GM12878 (cell line): ENCODE measurements around the gene CTNNA3.

Experiments
- MXI1 ChIP-seq: fragments of 150-350 bp; IDR thresholded peaks from 2 replicates; pipeline ENCODE4 v1.6.1; 2011; ENCODE audit warnings: low read depth, mild to moderate bottlenecking, inconsistent platforms, low read length, improper control_type of control experiment
- RAD51 ChIP-seq: fragments of 450-650 bp; IDR thresholded peaks from 2 replicates; pipeline ENCODE4 v1.6.1; 2016; ENCODE audit warnings: moderate library complexity, mild to moderate bottlenecking, inconsistent platforms
- SP1 ChIP-seq: IDR thresholded peaks from one replicate; pipeline ENCODE4 v1.6.1; 2011; ENCODE audit warnings: low read depth, low read length
- TF ChIP-seq, protein P1 (sequence below), 3 experiments: IDR thresholded peaks in 2 of 3; conservative IDR thresholded peaks in 1 of 3; 2 replicates each; pipeline ENCODE4 v1.5.1; 2011; ENCODE audit warnings: low read depth in 3 of 3, low read length in 3 of 3, mild to moderate bottlenecking in 3 of 3, control low read depth in 2 of 3, moderate library complexity in 2 of 3, inconsistent platforms in 1 of 3, mixed read lengths in 1 of 3; ENCODE audit not compliant: control insufficient read depth in 2 of 3, insufficient read depth in 1 of 3; ENCODE audit errors: extremely low read depth in 1 of 3

DNA sequence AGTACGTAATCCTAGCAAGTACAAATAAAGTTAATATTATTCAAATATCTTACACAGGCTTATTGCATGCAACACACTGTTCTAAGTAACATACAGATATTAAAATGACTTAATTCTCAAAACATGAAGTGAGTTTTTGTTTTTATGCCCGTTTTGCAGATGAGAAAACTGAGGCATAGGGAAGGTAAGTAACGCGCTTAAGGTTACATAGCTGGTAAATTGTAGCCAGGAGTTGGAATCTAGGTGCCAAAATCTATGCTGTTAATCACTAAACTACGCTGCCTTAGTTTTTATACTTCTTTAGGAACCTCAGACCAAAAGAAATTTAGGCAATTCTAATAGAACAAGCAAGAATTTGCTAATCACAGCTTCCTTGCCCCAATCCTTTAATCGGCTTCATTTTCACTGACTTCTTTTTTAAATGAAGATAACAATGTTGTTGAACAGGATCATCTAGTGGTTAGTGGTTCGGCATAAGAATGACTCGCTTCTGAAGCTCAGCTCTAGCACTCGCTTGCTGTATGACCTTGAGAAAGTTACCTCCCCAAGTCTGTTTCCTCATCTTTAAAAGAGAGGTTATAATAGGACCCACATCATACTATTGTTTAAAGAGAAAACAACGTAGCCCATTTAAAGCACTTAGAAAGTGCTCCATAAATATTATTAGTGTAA lies 771.2 kb downstream of the CTNNA3 start:
- TF ChIP-seq, protein P1, sequence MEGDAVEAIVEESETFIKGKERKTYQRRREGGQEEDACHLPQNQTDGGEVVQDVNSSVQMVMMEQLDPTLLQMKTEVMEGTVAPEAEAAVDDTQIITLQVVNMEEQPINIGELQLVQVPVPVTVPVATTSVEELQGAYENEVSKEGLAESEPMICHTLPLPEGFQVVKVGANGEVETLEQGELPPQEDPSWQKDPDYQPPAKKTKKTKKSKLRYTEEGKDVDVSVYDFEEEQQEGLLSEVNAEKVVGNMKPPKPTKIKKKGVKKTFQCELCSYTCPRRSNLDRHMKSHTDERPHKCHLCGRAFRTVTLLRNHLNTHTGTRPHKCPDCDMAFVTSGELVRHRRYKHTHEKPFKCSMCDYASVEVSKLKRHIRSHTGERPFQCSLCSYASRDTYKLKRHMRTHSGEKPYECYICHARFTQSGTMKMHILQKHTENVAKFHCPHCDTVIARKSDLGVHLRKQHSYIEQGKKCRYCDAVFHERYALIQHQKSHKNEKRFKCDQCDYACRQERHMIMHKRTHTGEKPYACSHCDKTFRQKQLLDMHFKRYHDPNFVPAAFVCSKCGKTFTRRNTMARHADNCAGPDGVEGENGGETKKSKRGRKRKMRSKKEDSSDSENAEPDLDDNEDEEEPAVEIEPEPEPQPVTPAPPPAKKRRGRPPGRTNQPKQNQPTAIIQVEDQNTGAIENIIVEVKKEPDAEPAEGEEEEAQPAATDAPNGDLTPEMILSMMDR (IDR thresholded peaks at IDR 0.05 in 2 of 3, conservative IDR thresholded peaks at IDR 0.05 in 1 of 3; ENCODE audit: control insufficient read depth in 2 of 3, extremely low read depth in 1 of 3, insufficient read depth in 1 of 3, low read depth in 3 of 3, low read length in 3 of 3) = no peak
- no peak for TF ChIP-seq SP1
- no peak for TF ChIP-seq RAD51
- no peak for TF ChIP-seq MXI1
